Measurements from ENCODE around the gene MGAT5. TPM values are rescaled to one million over a fixed set of nuclear protein-coding genes. Genes with fewer than 3 reads are reported as not detected.
A peak's percentile ranks its signal among the peaks of the same experiment; 100 is the strongest.

Gene MGAT5
- total RNA-seq, 4 donors from 2014 or later, result 16.3 to 37.8 (median 32.5) TPM

DNA sequence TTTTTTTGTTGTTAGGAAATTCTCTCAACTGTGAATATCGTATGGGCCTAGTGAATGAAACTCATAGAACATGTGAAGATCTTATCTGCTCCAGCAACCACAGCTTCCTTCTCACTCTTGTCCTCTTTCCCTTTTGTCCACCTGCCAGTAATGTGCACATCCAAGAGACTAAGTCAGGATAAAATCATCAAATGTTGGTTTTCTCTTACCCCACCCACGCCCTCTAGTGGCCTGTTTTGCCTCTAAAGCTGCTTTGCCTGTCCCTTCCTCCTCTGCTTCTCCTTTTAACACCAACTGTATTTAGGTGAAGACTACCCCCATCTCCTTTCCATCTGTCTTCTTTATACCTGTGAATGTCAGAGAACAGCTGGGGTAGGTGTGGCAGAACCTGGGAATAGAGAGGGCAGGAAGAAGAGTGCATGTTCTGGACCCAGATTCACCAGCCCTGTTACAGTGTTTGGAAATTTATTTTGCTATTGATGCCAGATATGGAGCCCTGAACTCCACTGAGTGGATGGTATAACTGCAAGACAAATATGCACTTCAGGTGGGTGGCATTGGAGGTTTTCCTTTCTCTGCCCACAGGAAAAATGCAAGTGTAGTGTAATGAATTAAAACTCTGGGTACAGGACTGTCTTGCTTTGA is 8.4 kb upstream of the MGAT5 start:
- intact Hi-C loops (cut with DNase I; ENCODE audit: low total_unique reads), result loop anchor here (10.0 kb wide), 1 partner anchor 131 kb away; no protein-coding TSS in a partner anchor
- TF ChIP-seq, protein P1, sequence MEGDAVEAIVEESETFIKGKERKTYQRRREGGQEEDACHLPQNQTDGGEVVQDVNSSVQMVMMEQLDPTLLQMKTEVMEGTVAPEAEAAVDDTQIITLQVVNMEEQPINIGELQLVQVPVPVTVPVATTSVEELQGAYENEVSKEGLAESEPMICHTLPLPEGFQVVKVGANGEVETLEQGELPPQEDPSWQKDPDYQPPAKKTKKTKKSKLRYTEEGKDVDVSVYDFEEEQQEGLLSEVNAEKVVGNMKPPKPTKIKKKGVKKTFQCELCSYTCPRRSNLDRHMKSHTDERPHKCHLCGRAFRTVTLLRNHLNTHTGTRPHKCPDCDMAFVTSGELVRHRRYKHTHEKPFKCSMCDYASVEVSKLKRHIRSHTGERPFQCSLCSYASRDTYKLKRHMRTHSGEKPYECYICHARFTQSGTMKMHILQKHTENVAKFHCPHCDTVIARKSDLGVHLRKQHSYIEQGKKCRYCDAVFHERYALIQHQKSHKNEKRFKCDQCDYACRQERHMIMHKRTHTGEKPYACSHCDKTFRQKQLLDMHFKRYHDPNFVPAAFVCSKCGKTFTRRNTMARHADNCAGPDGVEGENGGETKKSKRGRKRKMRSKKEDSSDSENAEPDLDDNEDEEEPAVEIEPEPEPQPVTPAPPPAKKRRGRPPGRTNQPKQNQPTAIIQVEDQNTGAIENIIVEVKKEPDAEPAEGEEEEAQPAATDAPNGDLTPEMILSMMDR (IDR thresholded peaks at IDR 0.05), result no peak
- no peak for TF ChIP-seq POLR2A (IDR thresholded peaks at IDR 0.05)
- WGBS, 2 donors, result 22 to 31% methylated on average over 2 of the region's 2 CpGs
- peak; percentile 75 to 93 for DNase-seq (ENCODE audit: low spot score in 2 of 2)
- H3K4me3 ChIP-seq (ENCODE audit: low read depth, poor library complexity, severe bottlenecking), result no peak overlapping the region

DNA sequence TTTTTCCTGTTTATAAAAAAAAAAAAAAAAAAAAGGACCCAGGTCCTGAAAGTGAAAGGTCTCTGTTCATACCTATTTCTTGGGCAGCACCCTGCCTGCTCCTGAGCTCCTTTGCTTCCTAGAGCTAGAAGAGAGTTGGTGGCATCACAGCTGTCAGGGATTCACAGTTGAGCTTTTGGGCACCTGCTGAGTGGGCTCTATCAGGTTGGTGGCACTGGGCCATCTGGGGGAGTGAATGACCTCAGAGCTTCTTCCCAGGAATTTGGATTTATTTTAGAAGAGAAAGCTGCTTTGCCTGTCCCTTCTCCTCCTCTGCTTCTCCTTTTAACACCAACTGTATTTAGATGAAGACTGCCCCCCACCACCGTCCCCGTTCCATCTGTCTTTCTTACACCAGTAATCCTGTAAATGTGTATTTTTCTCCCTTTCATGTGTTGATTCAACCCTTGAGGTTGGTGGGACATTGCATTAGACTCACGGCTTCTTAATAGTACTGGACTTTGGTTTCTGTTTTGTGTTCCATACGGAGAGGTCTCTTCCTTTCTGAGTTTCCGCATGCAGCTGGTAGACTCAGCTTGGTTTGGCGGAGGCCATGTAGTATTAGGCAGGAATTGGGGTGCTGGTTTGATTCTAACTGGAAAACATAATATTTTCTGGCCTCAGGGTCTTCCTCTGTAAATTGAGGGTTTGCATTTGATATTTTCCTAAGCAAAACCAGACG is 7.6 kb upstream of the MGAT5 start:
- WGBS, 2 donors, result 80 to 82% methylated on average over 7 of the region's 7 CpGs
- intact Hi-C loops (cut with DNase I; ENCODE audit: low total_unique reads), result loop anchor here (10.0 kb wide), 1 partner anchor 132 kb away; no protein-coding TSS in a partner anchor
- no peak for DNase-seq (ENCODE audit: low spot score in 2 of 2)
- TF ChIP-seq, protein P1 (IDR thresholded peaks at IDR 0.05), result no peak
- no peak for TF ChIP-seq POLR2A (IDR thresholded peaks at IDR 0.05)
- no peak overlapping the region for H3K4me3 ChIP-seq (ENCODE audit: low read depth, poor library complexity, severe bottlenecking)

DNA sequence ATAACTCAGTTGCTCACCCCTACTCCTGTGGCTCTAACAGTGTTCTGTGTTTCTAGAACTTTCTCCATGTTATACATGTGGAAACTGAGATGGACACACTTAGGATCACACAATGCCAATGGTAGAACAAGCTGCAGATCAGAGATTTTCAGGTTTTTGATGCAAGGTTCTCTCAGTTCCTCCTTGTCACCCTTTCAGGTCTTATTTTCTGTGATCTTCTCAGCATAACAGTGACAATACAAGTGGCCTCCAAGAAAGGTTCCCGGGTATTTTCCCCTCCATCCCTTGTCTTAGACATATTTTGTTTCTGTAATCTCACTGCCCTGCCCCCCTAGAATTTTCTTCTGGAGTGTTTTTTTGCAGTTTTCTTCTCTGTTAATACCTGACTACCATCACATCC is 6.2 kb upstream of the MGAT5 start:
- no peak for DNase-seq (ENCODE audit: low spot score in 2 of 2)
- TF ChIP-seq, protein P1 (IDR thresholded peaks at IDR 0.05), result no peak
- no peak for TF ChIP-seq POLR2A (IDR thresholded peaks at IDR 0.05)
- WGBS, 2 donors, result 85 to 100% methylated on average over 1 of the region's 1 CpG
- intact Hi-C loops (cut with DNase I; ENCODE audit: low total_unique reads), result loop anchor here (10.0 kb wide), 1 partner anchor 133 kb away; no protein-coding TSS in a partner anchor
- H3K4me3 ChIP-seq (ENCODE audit: low read depth, poor library complexity, severe bottlenecking), result no peak overlapping the region

DNA sequence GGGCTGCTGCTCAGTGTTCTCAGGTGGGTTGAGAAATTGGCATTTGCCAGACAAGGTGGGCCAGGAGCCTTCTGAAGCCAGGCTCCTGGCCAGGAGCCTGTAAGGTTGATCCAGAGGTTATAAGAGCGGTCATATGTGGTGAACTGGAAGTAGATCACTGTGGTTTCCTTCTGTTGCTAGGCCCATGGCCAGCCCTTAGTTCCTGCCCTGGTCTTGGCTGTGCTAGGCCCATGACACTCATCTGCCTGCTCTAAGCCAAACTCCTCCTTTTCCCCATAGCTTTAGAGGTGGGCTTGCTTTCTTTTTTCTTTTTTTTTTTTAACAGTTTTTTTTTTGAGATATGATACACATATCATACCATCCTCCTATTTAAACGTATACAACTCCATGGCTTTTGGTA is 5.0 kb upstream of the MGAT5 start:
- WGBS, 2 donors, result 94 to 99% methylated on average over 2 of the region's 2 CpGs
- no peak overlapping the region for H3K4me3 ChIP-seq (ENCODE audit: low read depth, poor library complexity, severe bottlenecking)
- no peak for TF ChIP-seq POLR2A (IDR thresholded peaks at IDR 0.05)
- TF ChIP-seq, protein P1 (IDR thresholded peaks at IDR 0.05), result no peak
- intact Hi-C loops (cut with DNase I; ENCODE audit: low total_unique reads), result loop anchor here (10.0 kb wide), 1 partner anchor 134 kb away; no protein-coding TSS in a partner anchor
- DNase-seq (ENCODE audit: low spot score in 2 of 2), result no peak

DNA sequence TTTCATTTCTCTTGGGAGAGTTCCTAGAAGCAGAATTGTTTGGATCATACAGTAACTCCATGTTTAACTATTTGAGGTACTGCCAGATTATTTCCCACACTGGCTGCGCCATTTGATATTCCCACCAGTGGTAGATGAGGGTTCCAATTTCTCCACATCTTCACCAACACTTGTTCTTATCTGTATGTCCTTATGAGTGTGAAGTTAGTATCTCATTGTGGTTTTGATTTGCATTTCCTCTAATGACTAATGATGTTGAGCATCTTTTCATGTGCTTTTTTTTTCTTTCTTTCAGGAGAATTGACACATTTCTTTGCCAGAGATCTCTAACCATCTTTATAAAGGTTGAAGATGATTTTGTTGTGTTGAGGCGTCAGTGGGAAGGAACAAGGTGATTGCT is 4.1 kb upstream of the MGAT5 start:
- intact Hi-C loops (cut with DNase I; ENCODE audit: low total_unique reads), result loop anchor here (10.0 kb wide), 1 partner anchor 135 kb away; no protein-coding TSS in a partner anchor
- 83 to 92% methylated on average over 2 of the region's 2 CpGs for WGBS, 2 donors
- DNase-seq (ENCODE audit: low spot score in 2 of 2), result no peak
- TF ChIP-seq POLR2A (IDR thresholded peaks at IDR 0.05), result no peak
- TF ChIP-seq, protein P1 (IDR thresholded peaks at IDR 0.05), result no peak
- no peak overlapping the region for H3K4me3 ChIP-seq (ENCODE audit: low read depth, poor library complexity, severe bottlenecking)
